Chondrocyte (in vitro differentiated cells): ENCODE measurements around the gene HAL. TPM values are rescaled to one million over a fixed set of nuclear protein-coding genes. Genes with fewer than 3 reads are reported as not detected.
A peak's percentile ranks its signal among the peaks of the same experiment; 100 is the strongest.

Source experiments
- DNase-seq: peaks from one replicate; pipeline ENCODE4 v3.0.0; 2021; ENCODE audit warnings: mixed read lengths, low spot score
- H3K27ac Mint-ChIP-seq: one replicate; pipeline ENCODE4 v1.8.0; 2021; ENCODE audit warnings: mild to moderate bottlenecking, moderate library complexity, mixed read lengths; ENCODE audit not compliant: unreplicated experiment
- H3K27me3 Mint-ChIP-seq: 2 replicates; pipeline ENCODE4 v1.8.0; 2021; ENCODE audit warnings: low read depth, mixed read lengths
- H3K36me3 Mint-ChIP-seq: 2 replicates; pipeline ENCODE4 v1.8.0; 2021; ENCODE audit warnings: low read depth, mixed read lengths
- H3K4me1 Mint-ChIP-seq: 2 replicates; pipeline ENCODE4 v1.8.0; 2021; ENCODE audit warnings: low read depth, mild to moderate bottlenecking, mixed read lengths
- H3K4me3 Mint-ChIP-seq: one replicate; pipeline ENCODE4 v1.8.0; 2021; ENCODE audit warnings: mild to moderate bottlenecking, moderate library complexity, mixed read lengths; ENCODE audit not compliant: unreplicated experiment
- H3K9me3 Mint-ChIP-seq: 2 replicates; pipeline ENCODE4 v1.8.0; 2021; ENCODE audit warnings: low read depth, mixed read lengths
- CTCF ChIP-seq: fragments of 200-600 bp; sonication (generic); IDR thresholded peaks from 2 replicates; pipeline ENCODE4 v1.5.0; 2021; ENCODE audit warnings: antibody characterized with exemption, mild to moderate bottlenecking, moderate library complexity
- total RNA-seq: library from RNA; stranded (reverse); gene quantifications from 3 replicates; pipeline ENCODE4 v1.2.1, GENCODE V29; 2021

Gene HAL
- total RNA-seq, 1 donor from 2014 or later, result 0.10 TPM

GRCh38 chr12:95944108-95944704 lies 51.9 kb downstream of the HAL start:
- Mint-ChIP-seq H3K36me3 (peaks cover 2% of the 10 kb centered on the region), H3K4me3 (no peak overlapping the region), H3K27me3 (peaks cover 14% of the 10 kb centered on the region), H3K27ac (no peak overlapping the region), H3K9me3 (no peaks in the 10 kb centered on the region), H3K4me1 (peaks cover 3% of the 10 kb centered on the region)
- no peak for TF ChIP-seq CTCF
- no peak for DNase-seq

GRCh38 chr12:95943330-95943842 lies 52.8 kb downstream of the HAL start, which contains the start of gene AMDHD1:
Gene AMDHD1, plus strand, starts transcription at chr12:95943331. Its CDS starts 68 bp downstream, at chr12:95943399.
- peaks cover 20% of the 10 kb centered on the region for H3K27me3 Mint-ChIP-seq
- peak within 1 kb of the TSS; percentile 42 for H3K27ac Mint-ChIP-seq
- H3K4me1 Mint-ChIP-seq, result peaks cover 3% of the 10 kb centered on the region
- peaks cover 2% of the 10 kb centered on the region for H3K36me3 Mint-ChIP-seq
- H3K9me3 Mint-ChIP-seq, result no peaks in the 10 kb centered on the region
- no peak for DNase-seq
- H3K4me3 Mint-ChIP-seq, result peak within 1 kb of the TSS; percentile 88
- TF ChIP-seq CTCF, result peak; percentile 68

- Mint-ChIP-seq H3K27ac (peak within 1 kb of the TSS; percentile 42), H3K27me3 (peaks cover 22% of the 10 kb centered on the region), H3K4me1 (peaks cover 3% of the 10 kb centered on the region), H3K36me3 (peaks cover 2% of the 10 kb centered on the region), H3K9me3 (no peaks in the 10 kb centered on the region), H3K4me3 (peak within 1 kb of the TSS; percentile 88)
- DNase-seq, result no peak
- TF ChIP-seq CTCF, result no peak
These were observed 53.4 kb downstream of the HAL start, which contains the start of gene CCDC38 for GRCh38 chr12:95942524-95943329. Gene CCDC38, minus strand, starts transcription at chr12:95942614. Its CDS starts 6,105 bp downstream, at chr12:95936509.

- H3K27ac Mint-ChIP-seq, result no peak overlapping the region
- no peaks in the 10 kb centered on the region for H3K9me3 Mint-ChIP-seq
- H3K4me3 Mint-ChIP-seq, result peak overlapping the region; percentile 88
- H3K27me3 Mint-ChIP-seq, result peaks cover 22% of the 10 kb centered on the region
- DNase-seq, result no peak
- H3K4me1 Mint-ChIP-seq, result peaks cover 3% of the 10 kb centered on the region
- H3K36me3 Mint-ChIP-seq, result peaks cover 2% of the 10 kb centered on the region
- no peak for TF ChIP-seq CTCF
These were observed 54.0 kb downstream of the HAL start for GRCh38 chr12:95942101-95942523.

GRCh38 chr12:95940514-95940913 lies 55.6 kb downstream of the HAL start:
- no peak for TF ChIP-seq CTCF
- H3K4me3 Mint-ChIP-seq, result no peak overlapping the region

More at GRCh38 chr12:95940514-95940913, 55.6 kb downstream of the HAL start:
- Mint-ChIP-seq H3K9me3 (no peaks in the 10 kb centered on the region), H3K27me3 (peaks cover 16% of the 10 kb centered on the region), H3K4me1 (peaks cover 3% of the 10 kb centered on the region), H3K36me3 (peaks cover 2% of the 10 kb centered on the region), H3K27ac (no peak overlapping the region)
- no peak for DNase-seq
